Tibial nerve (tissue), 4 donors: ENCODE data around the gene MYH7.

Source experiments
- CTCF ChIP-seq, 5 experiments: fragments of 200-600 bp in 3 of 5; fragments of 450-650 bp in 2 of 5; sonication (generic) in 3 of 5; IDR thresholded peaks; one replicate each; pipeline ENCODE4 v1.5.1; 2016 to 2019; ENCODE audit warnings: antibody characterized with exemption in 5 of 5, mild to moderate bottlenecking in 3 of 5, moderate library complexity in 2 of 5
- EP300 ChIP-seq, 2 donors: sonication (generic); formaldehyde crosslinking; IDR thresholded peaks; one replicate each; pipeline ENCODE4 v1.6.1; 2017; ENCODE audit warnings: antibody characterized with exemption in 2 of 2, mild to moderate bottlenecking in 1 of 2
- POLR2A ChIP-seq, 2 donors: fragments of 450-650 bp; IDR thresholded peaks; one replicate each; pipeline ENCODE4 v1.6.1; 2017; ENCODE audit warnings: antibody characterized with exemption in 2 of 2, mild to moderate bottlenecking in 2 of 2, moderate library complexity in 2 of 2

GRCh38 chr14:23385642-23386265 is 49.7 kb downstream of the MYH7 start:
- TF ChIP-seq CTCF (IDR thresholded peaks at IDR 0.05), result no peak
- TF ChIP-seq POLR2A (IDR thresholded peaks at IDR 0.05), result no peak
- no peak for TF ChIP-seq EP300 (IDR thresholded peaks at IDR 0.05)
